ENCODE results near the gene UBQLN3. TPM values are rescaled to one million over a fixed set of nuclear protein-coding genes. Genes with fewer than 3 reads are reported as not detected.

UBQLN3 gene
- total RNA-seq, 4 donors from 2014 or later, result not detected

DNA sequence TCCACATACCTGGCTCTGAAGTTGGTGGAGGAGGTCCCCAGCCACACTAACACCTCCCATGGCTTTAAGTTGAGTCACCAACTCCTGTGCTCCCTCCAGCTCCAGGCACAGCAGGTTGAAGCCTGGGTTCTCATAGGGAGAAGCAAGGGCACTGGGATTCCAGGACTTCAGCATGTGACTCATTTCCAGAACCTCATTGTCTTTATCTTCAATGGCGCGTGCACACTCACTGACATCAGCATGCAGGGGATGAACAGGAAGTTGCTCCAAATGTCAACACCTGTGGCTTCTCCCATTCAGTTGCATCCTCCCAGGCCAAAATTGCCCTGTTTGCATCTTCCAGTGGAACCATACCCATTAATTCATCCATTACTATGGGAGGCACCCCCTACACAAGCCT, 12.6 kb upstream of the UBQLN3 start:
- Histone ChIP-seq H3K36me3 (no peaks in the 10 kb centered on the region), H3K27me3 (no peaks in the 10 kb centered on the region), H3K9me3 (no peaks in the 10 kb centered on the region), H3K4me1 (no peaks in the 10 kb centered on the region), H3K27ac (no peak overlapping the region), H3K4me3 (no peak overlapping the region)
- 78 to 95% methylated on average over 2 of the region's 2 CpGs for whole genome bisulfite sequencing, 2 donors
- no peak for TF ChIP-seq POLR2A (IDR thresholded peaks at IDR 0.05)
- TF ChIP-seq, protein P1, sequence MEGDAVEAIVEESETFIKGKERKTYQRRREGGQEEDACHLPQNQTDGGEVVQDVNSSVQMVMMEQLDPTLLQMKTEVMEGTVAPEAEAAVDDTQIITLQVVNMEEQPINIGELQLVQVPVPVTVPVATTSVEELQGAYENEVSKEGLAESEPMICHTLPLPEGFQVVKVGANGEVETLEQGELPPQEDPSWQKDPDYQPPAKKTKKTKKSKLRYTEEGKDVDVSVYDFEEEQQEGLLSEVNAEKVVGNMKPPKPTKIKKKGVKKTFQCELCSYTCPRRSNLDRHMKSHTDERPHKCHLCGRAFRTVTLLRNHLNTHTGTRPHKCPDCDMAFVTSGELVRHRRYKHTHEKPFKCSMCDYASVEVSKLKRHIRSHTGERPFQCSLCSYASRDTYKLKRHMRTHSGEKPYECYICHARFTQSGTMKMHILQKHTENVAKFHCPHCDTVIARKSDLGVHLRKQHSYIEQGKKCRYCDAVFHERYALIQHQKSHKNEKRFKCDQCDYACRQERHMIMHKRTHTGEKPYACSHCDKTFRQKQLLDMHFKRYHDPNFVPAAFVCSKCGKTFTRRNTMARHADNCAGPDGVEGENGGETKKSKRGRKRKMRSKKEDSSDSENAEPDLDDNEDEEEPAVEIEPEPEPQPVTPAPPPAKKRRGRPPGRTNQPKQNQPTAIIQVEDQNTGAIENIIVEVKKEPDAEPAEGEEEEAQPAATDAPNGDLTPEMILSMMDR (IDR thresholded peaks at IDR 0.05), result no peak
- intact Hi-C loops (cut with DNase I), result no loop called here
- no peak for DNase-seq

DNA sequence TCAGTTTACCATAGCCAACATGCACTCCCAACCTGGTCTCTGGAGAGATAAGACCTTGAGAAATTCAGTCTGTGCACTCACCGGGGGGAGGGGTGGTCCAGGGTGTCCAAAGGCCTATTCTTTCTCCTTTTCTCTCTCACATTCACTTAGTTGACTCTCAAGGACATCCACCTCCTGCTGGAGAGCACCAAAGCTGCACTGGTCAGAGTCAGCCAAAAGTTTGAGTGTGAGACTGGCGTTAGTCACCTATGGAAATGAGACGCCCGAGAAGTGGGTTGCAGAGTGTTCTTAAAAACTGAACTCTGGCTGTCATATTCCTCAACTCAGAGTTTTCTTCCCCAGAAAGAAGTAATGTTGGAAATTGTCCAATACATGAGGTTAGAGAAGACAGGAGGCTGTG, 11.8 kb upstream of the UBQLN3 start:
- intact Hi-C loops (cut with DNase I), result no loop called here
- Histone ChIP-seq H3K4me3 (no peak overlapping the region), H3K4me1 (no peaks in the 10 kb centered on the region), H3K27ac (no peak overlapping the region), H3K36me3 (no peaks in the 10 kb centered on the region), H3K9me3 (no peaks in the 10 kb centered on the region), H3K27me3 (no peaks in the 10 kb centered on the region)
- DNase-seq, result no peak
- WGBS, 2 donors, result 94 to 95% methylated on average over 4 of the region's 4 CpGs
- TF ChIP-seq POLR2A (IDR thresholded peaks at IDR 0.05), result no peak
- TF ChIP-seq, protein P1 (IDR thresholded peaks at IDR 0.05), result no peak

DNA sequence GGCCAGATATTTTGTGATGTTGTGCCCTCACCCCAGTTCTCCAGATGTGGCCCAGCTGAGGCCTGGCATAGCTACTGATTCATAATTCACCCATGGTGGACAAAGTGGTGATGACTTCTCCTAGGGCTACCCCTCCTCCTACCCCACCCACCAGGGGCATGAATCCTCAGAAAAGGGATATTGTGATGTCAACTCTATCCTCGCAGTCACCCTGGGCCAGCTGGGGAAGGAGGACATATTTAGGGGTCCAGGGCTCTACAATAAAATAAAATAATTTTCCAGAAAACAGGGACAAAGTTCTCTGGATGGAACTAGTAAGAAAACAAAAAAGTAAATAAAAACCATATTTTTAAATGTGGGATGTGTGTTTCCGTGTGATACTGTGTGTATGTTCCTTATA, 6.8 kb upstream of the UBQLN3 start, which contains the start of gene UBQLNL:
Gene UBQLNL, minus strand, starts transcription at position 101 of the 400 bp plus-strand sequence. CDS start 258 bp downstream, outside the sequence.
- Histone ChIP-seq H3K4me3 (no peak within 1 kb of the TSS), H3K27me3 (no peaks in the 10 kb centered on the region), H3K9me3 (no peaks in the 10 kb centered on the region), H3K27ac (no peak within 1 kb of the TSS), H3K4me1 (no peaks in the 10 kb centered on the region), H3K36me3 (no peaks in the 10 kb centered on the region)
- no peak for DNase-seq
- 69 to 96% methylated on average over 2 of the region's 2 CpGs for WGBS, 2 donors
- no peak for TF ChIP-seq POLR2A (IDR thresholded peaks at IDR 0.05)
- TF ChIP-seq, protein P1 (IDR thresholded peaks at IDR 0.05), result no peak
- intact Hi-C loops (cut with DNase I), result no loop called here

DNA sequence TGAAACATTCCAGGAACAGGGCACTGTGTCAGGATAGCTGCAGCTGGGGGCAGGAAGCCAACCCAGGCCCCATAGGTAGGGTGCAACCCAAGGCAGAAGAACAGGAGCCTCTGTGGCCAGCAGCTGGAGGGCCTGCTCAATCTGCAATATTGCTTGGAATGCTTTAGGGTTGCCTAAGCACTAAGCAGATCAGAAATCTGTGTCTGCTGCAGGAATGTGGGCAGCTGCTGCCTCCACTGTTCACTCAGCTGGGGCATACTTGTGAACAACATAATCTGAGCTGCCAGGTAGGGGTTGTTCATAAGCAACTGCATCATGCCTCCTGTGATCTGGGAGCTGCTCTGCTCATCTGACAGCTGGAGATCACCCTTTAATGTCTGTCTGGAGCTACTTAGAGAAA, 5.1 kb upstream of the UBQLN3 start:
- Histone ChIP-seq H3K4me1 (no peaks in the 10 kb centered on the region), H3K27me3 (no peaks in the 10 kb centered on the region), H3K36me3 (no peaks in the 10 kb centered on the region), H3K4me3 (no peak overlapping the region), H3K9me3 (no peaks in the 10 kb centered on the region), H3K27ac (no peak overlapping the region)
- intact Hi-C loops (cut with DNase I), result no loop called here
- DNase-seq, result no peak
- TF ChIP-seq, protein P1 (IDR thresholded peaks at IDR 0.05), result no peak
- no peak for TF ChIP-seq POLR2A (IDR thresholded peaks at IDR 0.05)

DNA sequence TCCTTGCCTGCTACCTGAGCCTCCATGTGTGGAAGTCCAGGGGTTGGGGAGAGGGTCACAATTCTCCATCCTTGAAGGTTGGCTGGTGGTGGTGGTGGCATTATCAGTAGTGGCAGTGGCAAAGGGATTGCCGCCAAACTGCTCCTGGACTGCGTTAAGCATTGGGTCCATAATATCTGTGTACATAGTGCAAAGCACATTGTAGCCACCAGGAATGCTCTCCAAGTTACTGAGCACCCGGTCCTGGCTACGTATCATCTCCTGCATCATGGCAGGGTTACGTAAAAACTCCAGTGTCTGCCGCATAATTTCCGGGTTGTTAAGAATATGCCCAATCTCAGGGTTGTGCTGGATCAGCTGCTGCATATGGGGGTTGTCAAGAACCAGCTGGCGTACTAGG, 1.2 kb downstream of the UBQLN3 start:
- no peak for TF ChIP-seq POLR2A (IDR thresholded peaks at IDR 0.05)
- TF ChIP-seq, protein P1 (IDR thresholded peaks at IDR 0.05), result no peak
- intact Hi-C loops (cut with DNase I), result no loop called here
- WGBS, 2 donors, result 81 to 84% methylated on average over 5 to 6 of the region's 8 CpGs
- Histone ChIP-seq H3K27ac (no peak overlapping the region), H3K36me3 (no peaks in the 10 kb centered on the region), H3K27me3 (no peaks in the 10 kb centered on the region), H3K4me3 (no peak overlapping the region), H3K4me1 (no peaks in the 10 kb centered on the region), H3K9me3 (no peaks in the 10 kb centered on the region)
- no peak for DNase-seq

Measured in esophagus squamous epithelium (tissue), 5 donors.